Cardiac muscle cell (in vitro differentiated cells and primary cell): ENCODE data around the gene SMYD5. TPM values are rescaled to one million over a fixed set of nuclear protein-coding genes. Genes with fewer than 3 reads are reported as not detected.
A peak's percentile ranks its signal among the peaks of the same experiment; 100 is the strongest.

Experiments
- DNase-seq, 2 donors: peaks; one replicate each; pipeline versions ENCODE4 v3.0.0 to v3.0.0-alpha.2; 2010 to 2017; ENCODE audit warnings: low read depth in 1 of 2, low spot score in 1 of 2
- H3K27ac ChIP-seq: fragments of 200-600 bp; sonication (generic); 2 replicates; pipeline ENCODE4 v1.5.1; 2016
- H3K27me3 ChIP-seq: fragments of 200-600 bp; sonication (generic); 2 replicates; pipeline ENCODE4 v1.6.0; 2016; ENCODE audit warnings: control low read depth
- H3K36me3 ChIP-seq: fragments of 200-600 bp; sonication (generic); 2 replicates; pipeline ENCODE4 v1.5.1; 2016; ENCODE audit warnings: control low read depth
- H3K4me1 ChIP-seq: fragments of 200-600 bp; sonication (generic); 2 replicates; pipeline ENCODE4 v1.8.1; 2017; ENCODE audit warnings: low read depth, mild to moderate bottlenecking, mixed run types
- H3K4me3 ChIP-seq: fragments of 200-600 bp; sonication (generic); 2 replicates; pipeline ENCODE4 v1.5.1; 2016; ENCODE audit warnings: mild to moderate bottlenecking
- H3K9me3 ChIP-seq: fragments of 200-600 bp; sonication (generic); 2 replicates; pipeline ENCODE4 v1.5.1; 2017; ENCODE audit warnings: low read depth, mild to moderate bottlenecking, control low read depth
- polyA plus RNA-seq: library from polyadenylated mRNA; unstranded; fragments of >200 nt; fragmentation: Nextera tagmentation; extraction: Ambion mirVana; gene quantifications from 2 replicates; pipeline ENCODE4 v1.2.1, GENCODE V29; 2016
- total RNA-seq: library from RNA; depleted of rRNA; stranded (reverse); fragments of >200 nt; gene quantifications from 2 replicates; pipeline ENCODE4 v1.2.3, GENCODE V29; 2016
- TF ChIP-seq, protein P1 (sequence below): IDR thresholded peaks from 2 replicates; pipeline ENCODE4 v1.5.1; 2012; ENCODE audit warnings: low read depth, mild to moderate bottlenecking, low read length

SMYD5 gene
- total and polyA plus RNA-seq, 2 experiments from 2014 or later: 26.1 to 27.0 TPM

- no peaks in the 10 kb centered on the region for H3K9me3 ChIP-seq
- peak; percentile 23 to 34 for DNase-seq
- no peak overlapping the region for H3K4me3 ChIP-seq
- H3K27me3 ChIP-seq: peaks cover 94% of the 10 kb centered on the region
- no peak overlapping the region for H3K27ac ChIP-seq
- H3K4me1 ChIP-seq: no peaks in the 10 kb centered on the region
- TF ChIP-seq, protein P1, sequence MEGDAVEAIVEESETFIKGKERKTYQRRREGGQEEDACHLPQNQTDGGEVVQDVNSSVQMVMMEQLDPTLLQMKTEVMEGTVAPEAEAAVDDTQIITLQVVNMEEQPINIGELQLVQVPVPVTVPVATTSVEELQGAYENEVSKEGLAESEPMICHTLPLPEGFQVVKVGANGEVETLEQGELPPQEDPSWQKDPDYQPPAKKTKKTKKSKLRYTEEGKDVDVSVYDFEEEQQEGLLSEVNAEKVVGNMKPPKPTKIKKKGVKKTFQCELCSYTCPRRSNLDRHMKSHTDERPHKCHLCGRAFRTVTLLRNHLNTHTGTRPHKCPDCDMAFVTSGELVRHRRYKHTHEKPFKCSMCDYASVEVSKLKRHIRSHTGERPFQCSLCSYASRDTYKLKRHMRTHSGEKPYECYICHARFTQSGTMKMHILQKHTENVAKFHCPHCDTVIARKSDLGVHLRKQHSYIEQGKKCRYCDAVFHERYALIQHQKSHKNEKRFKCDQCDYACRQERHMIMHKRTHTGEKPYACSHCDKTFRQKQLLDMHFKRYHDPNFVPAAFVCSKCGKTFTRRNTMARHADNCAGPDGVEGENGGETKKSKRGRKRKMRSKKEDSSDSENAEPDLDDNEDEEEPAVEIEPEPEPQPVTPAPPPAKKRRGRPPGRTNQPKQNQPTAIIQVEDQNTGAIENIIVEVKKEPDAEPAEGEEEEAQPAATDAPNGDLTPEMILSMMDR: no peak
- H3K36me3 ChIP-seq: no peaks in the 10 kb centered on the region
These were observed 10.9 kb upstream of the SMYD5 start for GRCh38 chr2:73203055-73203681.

- H3K4me1 ChIP-seq: no peaks in the 10 kb centered on the region
- H3K36me3 ChIP-seq: no peaks in the 10 kb centered on the region
- no peaks in the 10 kb centered on the region for H3K9me3 ChIP-seq
- no peak overlapping the region for H3K27ac ChIP-seq
- no peak for DNase-seq
- H3K4me3 ChIP-seq: no peak overlapping the region
- H3K27me3 ChIP-seq: peaks cover 83% of the 10 kb centered on the region
- TF ChIP-seq, protein P1: no peak
These were observed 8.4 kb upstream of the SMYD5 start for GRCh38 chr2:73205611-73206010.

GRCh38 chr2:73208258-73208657 is 5.8 kb upstream of the SMYD5 start:
- TF ChIP-seq, protein P1: no peak
- Histone ChIP-seq H3K27me3 (peaks cover 59% of the 10 kb centered on the region), H3K9me3 (no peaks in the 10 kb centered on the region), H3K36me3 (no peaks in the 10 kb centered on the region), H3K4me1 (no peaks in the 10 kb centered on the region), H3K4me3 (no peak overlapping the region), H3K27ac (no peak overlapping the region)
- no peak for DNase-seq

DNA sequence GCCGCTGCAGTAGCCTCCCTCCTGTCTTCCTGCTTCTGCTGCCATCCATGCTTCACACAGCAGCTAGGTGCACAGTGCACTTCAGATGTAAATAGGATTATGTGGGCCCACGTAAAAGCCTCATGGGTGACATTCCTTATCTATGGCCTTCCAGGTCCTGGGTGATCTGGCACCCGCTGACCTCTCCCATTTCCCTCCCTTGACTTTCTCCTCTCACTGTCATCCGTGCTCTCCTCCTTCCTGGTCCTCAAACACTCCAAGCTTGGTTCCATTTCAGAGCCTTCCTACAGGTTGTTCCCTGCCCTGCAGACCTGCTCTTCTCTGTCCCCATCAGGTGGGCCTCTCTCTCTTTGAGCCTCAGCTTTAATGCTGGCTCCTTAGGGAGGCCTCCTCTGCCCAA is 4.0 kb upstream of the SMYD5 start:
- peaks cover 3% of the 10 kb centered on the region for H3K4me1 ChIP-seq
- H3K36me3 ChIP-seq: no peaks in the 10 kb centered on the region
- H3K4me3 ChIP-seq: no peak overlapping the region
- H3K27ac ChIP-seq: no peak overlapping the region
- H3K27me3 ChIP-seq: peaks cover 43% of the 10 kb centered on the region
- no peak for DNase-seq
- TF ChIP-seq, protein P1: no peak
- no peaks in the 10 kb centered on the region for H3K9me3 ChIP-seq

GRCh38 chr2:73210696-73211095 is 3.3 kb upstream of the SMYD5 start:
- peaks cover 4% of the 10 kb centered on the region for H3K4me1 ChIP-seq
- peaks cover 36% of the 10 kb centered on the region for H3K27me3 ChIP-seq
- no peak overlapping the region for H3K27ac ChIP-seq
- H3K9me3 ChIP-seq: no peaks in the 10 kb centered on the region
- no peak overlapping the region for H3K4me3 ChIP-seq
- H3K36me3 ChIP-seq: no peaks in the 10 kb centered on the region
- TF ChIP-seq, protein P1: no peak
- no peak for DNase-seq

- Histone ChIP-seq H3K36me3 (no peaks in the 10 kb centered on the region), H3K27me3 (peaks cover 24% of the 10 kb centered on the region), H3K4me3 (no peak overlapping the region), H3K4me1 (peaks cover 4% of the 10 kb centered on the region), H3K9me3 (no peaks in the 10 kb centered on the region), H3K27ac (no peak overlapping the region)
- TF ChIP-seq, protein P1: no peak
- DNase-seq: no peak
These were observed 2.0 kb upstream of the SMYD5 start for GRCh38 chr2:73212098-73212447.
